Hepatocyte (in vitro differentiated cells): ENCODE data around the gene ABCB8. TPM values are rescaled to one million over a fixed set of nuclear protein-coding genes. Genes with fewer than 3 reads are reported as not detected.

Experiments
- DNase-seq: peaks from one replicate; pipeline ENCODE4 v3.0.0-alpha.2; 2016; ENCODE audit warnings: low spot score
- H2AFZ ChIP-seq: fragments of 200-600 bp; sonication (generic); 2 replicates; pipeline ENCODE4 v1.6.0; 2016; ENCODE audit warnings: antibody characterized with exemption, mild to moderate bottlenecking
- H3K27ac ChIP-seq: fragments of 200-600 bp; sonication (generic); 2 replicates; pipeline ENCODE4 v1.5.1; 2016; ENCODE audit warnings: mild to moderate bottlenecking
- H3K27me3 ChIP-seq: fragments of 200-600 bp; sonication (generic); 2 replicates; pipeline ENCODE4 v1.6.1; 2016
- H3K36me3 ChIP-seq: fragments of 200-600 bp; sonication (generic); replicated peaks from 2 replicates; pipeline ENCODE4 v1.5.1; 2016; ENCODE audit warnings: low read depth; ENCODE audit not compliant: insufficient read depth
- H3K4me1 ChIP-seq: fragments of 200-600 bp; sonication (generic); 2 replicates; pipeline ENCODE4 v1.5.1; 2016; ENCODE audit warnings: mild to moderate bottlenecking, moderate library complexity; ENCODE audit not compliant: insufficient read depth
- H3K4me2 ChIP-seq: fragments of 200-600 bp; sonication (generic); 2 replicates; pipeline ENCODE4 v1.6.0; 2016
- H3K4me3 ChIP-seq: fragments of 200-600 bp; sonication (generic); 2 replicates; pipeline ENCODE4 v1.5.1; 2016; ENCODE audit warnings: mild to moderate bottlenecking
- H3K79me2 ChIP-seq: fragments of 200-600 bp; sonication (generic); 2 replicates; pipeline ENCODE4 v1.6.0; 2017; ENCODE audit warnings: mild to moderate bottlenecking
- H3K9me2 ChIP-seq: fragments of 200-600 bp; sonication (generic); replicated peaks from 2 replicates; pipeline ENCODE4 v1.6.0; 2017; ENCODE audit warnings: mild to moderate bottlenecking; ENCODE audit not compliant: insufficient read depth
- H3K9me3 ChIP-seq: fragments of 200-600 bp; sonication (generic); 2 replicates; pipeline ENCODE4 v1.5.1; 2016; ENCODE audit warnings: low read depth, mild to moderate bottlenecking
- H4K20me1 ChIP-seq: fragments of 200-600 bp; sonication (generic); 2 replicates; pipeline ENCODE4 v1.6.0; 2016; ENCODE audit warnings: mild to moderate bottlenecking; ENCODE audit not compliant: insufficient read depth, poor library complexity, severe bottlenecking
- EZH2 ChIP-seq: fragments of 200-600 bp; sonication (generic); IDR thresholded peaks from 2 replicates; pipeline ENCODE4 v1.6.1; 2016; ENCODE audit warnings: antibody characterized with exemption, mild to moderate bottlenecking, borderline replicate concordance
- EZH2phosphoT487 ChIP-seq: fragments of 200-600 bp; sonication (generic); IDR thresholded peaks from one replicate; pipeline ENCODE4 v1.6.1; 2018; ENCODE audit warnings: antibody characterized with exemption, mild to moderate bottlenecking, low read depth, moderate library complexity; ENCODE audit not compliant: unreplicated experiment, severe bottlenecking
- WGBS: methylation state at CpG from one replicate; pipeline ENCODE4 v1.1.6; 2016; ENCODE audit warnings: low lambda C conversion rate; ENCODE audit errors: missing lambda C conversion rate; 5-methylcytosine and 5-hydroxymethylcytosine counted together
- polyA plus RNA-seq: library from polyadenylated mRNA; unstranded; fragments of >200 nt; fragmentation: Nextera tagmentation; extraction: Ambion mirVana; gene quantifications from 2 replicates; pipeline ENCODE4 v1.2.1, GENCODE V29; 2016
- total RNA-seq: library from RNA; depleted of rRNA; stranded (reverse); fragments of >200 nt; gene quantifications from 2 replicates; pipeline ENCODE4 v1.2.3, GENCODE V29; 2014
- TF ChIP-seq, protein P1 (sequence below): fragments of 200-600 bp; sonication (generic); IDR thresholded peaks from 2 replicates; pipeline ENCODE4 v1.5.1; 2016; ENCODE audit warnings: antibody characterized with exemption, mild to moderate bottlenecking; ENCODE audit not compliant: poor library complexity

The ABCB8 gene
- total and polyA plus RNA-seq, 2 experiments from 2014 or later, result 24.4 to 32.6 TPM

DNA sequence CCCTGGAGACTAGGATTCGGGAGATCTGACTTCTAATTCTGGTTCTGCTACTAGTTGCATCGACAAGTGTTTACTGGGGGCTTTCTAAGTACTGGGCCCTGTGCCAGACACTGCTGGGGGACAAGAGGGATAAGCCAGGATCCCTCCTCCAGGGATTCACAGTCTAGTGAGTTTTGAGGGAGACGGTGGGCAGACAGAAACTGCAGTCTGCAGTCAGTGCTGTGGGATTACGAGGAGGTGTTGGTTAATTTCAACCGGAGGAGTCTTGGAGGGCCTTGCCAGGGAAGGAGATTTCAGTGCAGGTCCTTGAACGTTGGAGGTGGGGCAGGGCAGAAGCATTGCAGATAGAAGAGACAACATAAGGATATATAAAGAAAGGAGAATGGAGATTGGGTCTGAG lies 46.6 kb upstream of the ABCB8 start:
- Histone ChIP-seq H3K4me3 (no peak overlapping the region), H3K4me1 (peaks cover 24% of the 10 kb centered on the region), H3K27ac (no peak overlapping the region), H3K4me2 (no peak overlapping the region), H3K36me3 (no peaks in the 10 kb centered on the region), H3K9me3 (no peaks in the 10 kb centered on the region), H3K9me2 (no peaks in the 10 kb centered on the region), H3K79me2 (no peaks in the 10 kb centered on the region), H2AFZ (no peak overlapping the region), H4K20me1 (no peaks in the 10 kb centered on the region), H3K27me3 (peaks cover 31% of the 10 kb centered on the region)
- DNase-seq, result no peak
- 72% methylated on average over 6 of the region's 6 CpGs for WGBS
- TF ChIP-seq EZH2, result no peak
- TF ChIP-seq EZH2phosphoT487, result no peak
- TF ChIP-seq, protein P1, sequence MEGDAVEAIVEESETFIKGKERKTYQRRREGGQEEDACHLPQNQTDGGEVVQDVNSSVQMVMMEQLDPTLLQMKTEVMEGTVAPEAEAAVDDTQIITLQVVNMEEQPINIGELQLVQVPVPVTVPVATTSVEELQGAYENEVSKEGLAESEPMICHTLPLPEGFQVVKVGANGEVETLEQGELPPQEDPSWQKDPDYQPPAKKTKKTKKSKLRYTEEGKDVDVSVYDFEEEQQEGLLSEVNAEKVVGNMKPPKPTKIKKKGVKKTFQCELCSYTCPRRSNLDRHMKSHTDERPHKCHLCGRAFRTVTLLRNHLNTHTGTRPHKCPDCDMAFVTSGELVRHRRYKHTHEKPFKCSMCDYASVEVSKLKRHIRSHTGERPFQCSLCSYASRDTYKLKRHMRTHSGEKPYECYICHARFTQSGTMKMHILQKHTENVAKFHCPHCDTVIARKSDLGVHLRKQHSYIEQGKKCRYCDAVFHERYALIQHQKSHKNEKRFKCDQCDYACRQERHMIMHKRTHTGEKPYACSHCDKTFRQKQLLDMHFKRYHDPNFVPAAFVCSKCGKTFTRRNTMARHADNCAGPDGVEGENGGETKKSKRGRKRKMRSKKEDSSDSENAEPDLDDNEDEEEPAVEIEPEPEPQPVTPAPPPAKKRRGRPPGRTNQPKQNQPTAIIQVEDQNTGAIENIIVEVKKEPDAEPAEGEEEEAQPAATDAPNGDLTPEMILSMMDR, result no peak

DNA sequence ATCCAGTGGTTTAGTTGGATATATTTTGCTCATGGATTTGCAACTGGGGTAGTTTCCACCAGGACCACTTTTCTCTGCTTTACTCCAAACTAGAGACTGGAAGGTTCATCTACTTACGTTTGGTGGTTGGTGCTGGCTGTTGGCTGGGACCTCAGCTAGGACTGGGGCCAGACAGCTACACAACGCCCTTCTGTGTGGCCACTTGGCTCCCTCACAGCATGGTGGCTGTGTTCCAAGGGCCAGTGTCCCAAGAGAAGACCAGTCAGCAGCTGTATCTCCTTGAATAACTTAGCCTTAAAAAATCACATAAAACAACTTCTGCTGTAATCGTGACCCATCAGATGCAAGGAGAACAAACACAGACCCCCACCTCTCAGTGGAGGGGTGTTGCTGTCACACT lies 45.9 kb upstream of the ABCB8 start:
- no peak for DNase-seq
- Histone ChIP-seq H2AFZ (no peak overlapping the region), H3K27ac (no peak overlapping the region), H3K27me3 (peaks cover 24% of the 10 kb centered on the region), H3K4me3 (no peak overlapping the region), H4K20me1 (no peaks in the 10 kb centered on the region), H3K9me3 (no peaks in the 10 kb centered on the region), H3K9me2 (no peaks in the 10 kb centered on the region), H3K4me2 (no peak overlapping the region), H3K4me1 (peaks cover 19% of the 10 kb centered on the region), H3K79me2 (no peaks in the 10 kb centered on the region), H3K36me3 (no peaks in the 10 kb centered on the region)
- no peak for TF ChIP-seq EZH2phosphoT487
- no peak for TF ChIP-seq EZH2
- TF ChIP-seq, protein P1, result no peak
- WGBS, result 66% methylated on average over 3 of the region's 3 CpGs

DNA sequence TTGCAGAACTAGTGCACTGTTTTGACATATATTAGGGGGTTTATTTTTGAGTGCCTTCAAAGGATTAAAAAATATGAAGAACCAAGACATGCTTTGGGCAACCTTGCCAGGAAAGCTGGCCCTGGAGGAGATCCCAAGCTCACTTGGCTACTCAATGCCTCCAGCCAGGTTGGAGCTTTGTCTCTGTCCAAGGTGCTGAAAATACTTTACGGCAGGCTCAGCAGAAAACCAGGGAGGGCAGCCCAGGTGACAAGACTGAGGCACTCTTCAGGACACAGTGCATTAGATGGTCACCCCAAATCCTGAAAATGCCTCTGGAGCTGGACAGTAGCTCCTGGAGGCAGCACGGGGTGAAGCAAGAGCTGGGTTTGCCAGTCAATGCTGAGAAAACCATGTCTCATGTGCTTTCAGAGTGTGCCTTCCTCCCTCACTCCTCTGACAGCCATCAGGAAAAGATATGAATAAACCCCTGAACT lies 44.3 kb upstream of the ABCB8 start:
- Histone ChIP-seq H3K27me3 (peaks cover 23% of the 10 kb centered on the region), H2AFZ (no peak overlapping the region), H3K79me2 (no peaks in the 10 kb centered on the region), H3K9me2 (no peaks in the 10 kb centered on the region), H3K4me3 (no peak overlapping the region), H3K4me1 (peaks cover 18% of the 10 kb centered on the region), H3K4me2 (no peak overlapping the region), H3K9me3 (no peaks in the 10 kb centered on the region), H3K27ac (no peak overlapping the region), H3K36me3 (no peaks in the 10 kb centered on the region), H4K20me1 (no peaks in the 10 kb centered on the region)
- 7% methylated on average over 2 of the region's 2 CpGs for WGBS
- TF ChIP-seq EZH2phosphoT487 (no peak), EZH2 (no peak)
- TF ChIP-seq, protein P1, result no peak
- peak; percentile 83 for DNase-seq

DNA sequence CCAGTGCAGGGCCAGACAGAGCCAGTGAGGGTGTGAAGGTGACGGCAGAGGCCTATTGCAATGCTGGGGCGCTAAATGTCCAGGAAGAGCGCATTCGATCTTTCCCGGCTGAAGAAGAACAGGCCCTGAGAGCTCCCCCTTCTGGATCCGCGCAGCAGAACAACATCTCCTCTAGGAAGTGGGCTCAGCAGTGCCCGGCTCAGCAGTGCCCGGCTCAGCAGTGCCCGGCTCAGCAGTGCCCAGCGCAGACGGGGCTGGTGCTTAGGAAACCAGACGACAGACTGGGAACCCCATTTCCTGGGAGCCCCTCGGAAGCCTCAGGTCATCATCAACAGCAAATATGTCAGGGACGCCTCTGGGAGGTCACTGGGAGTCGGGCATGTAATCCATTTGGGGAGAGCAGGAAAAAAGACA lies 42.1 kb upstream of the ABCB8 start:
- Histone ChIP-seq H3K4me1 (peaks cover 20% of the 10 kb centered on the region), H3K79me2 (no peaks in the 10 kb centered on the region), H2AFZ (no peak overlapping the region), H4K20me1 (no peaks in the 10 kb centered on the region), H3K27me3 (peaks cover 13% of the 10 kb centered on the region), H3K9me3 (no peaks in the 10 kb centered on the region), H3K4me3 (no peak overlapping the region), H3K36me3 (no peaks in the 10 kb centered on the region), H3K9me2 (no peaks in the 10 kb centered on the region), H3K27ac (no peak overlapping the region), H3K4me2 (no peak overlapping the region)
- DNase-seq, result peak; percentile 84
- WGBS, result 20% methylated on average over 16 of the region's 16 CpGs
- no peak for TF ChIP-seq EZH2phosphoT487
- TF ChIP-seq, protein P1, result peak; percentile 71
